ENCODE measurements around the gene IZUMO2. TPM values are rescaled to one million over a fixed set of nuclear protein-coding genes. Genes with fewer than 3 reads are reported as not detected.

IZUMO2 gene
- total RNA-seq, 2 experiments from 2014 or later: not detected

GRCh38 chr19:50178859-50179537 is 15.9 kb upstream of the IZUMO2 start:
- H3K4me1 Mint-ChIP-seq: no peaks in the 10 kb centered on the region
- CTCF ChIA-PET: no interaction called here

GRCh38 chr19:50178320-50178719 is 15.2 kb upstream of the IZUMO2 start:
- H3K9me3 Mint-ChIP-seq (ENCODE audit: low read depth): no peaks in the 10 kb centered on the region
- no peaks in the 10 kb centered on the region for H3K4me1 Mint-ChIP-seq
- ChIA-PET CTCF (no interaction called here), POLR2A (no interaction called here)
- no peaks in the 10 kb centered on the region for H3K36me3 Mint-ChIP-seq (ENCODE audit: low read depth)
- ATAC-seq (no peak), DNase-seq (no peak)
- intact Hi-C loops (cut with DNase I, micrococcal nuclease): no loop called here
- H3K27ac Mint-ChIP-seq: no peak overlapping the region
- H3K4me3 Mint-ChIP-seq: no peak overlapping the region
- peaks cover 17% of the 10 kb centered on the region for H3K27me3 Mint-ChIP-seq

More at GRCh38 chr19:50178859-50179537, 15.9 kb upstream of the IZUMO2 start:
- no peaks in the 10 kb centered on the region for H3K36me3 Mint-ChIP-seq (ENCODE audit: low read depth)
- H3K4me3 Mint-ChIP-seq: no peak overlapping the region
- H3K27me3 Mint-ChIP-seq: peaks cover 15% of the 10 kb centered on the region
- H3K27ac Mint-ChIP-seq: no peak overlapping the region
- POLR2A ChIA-PET: no interaction called here
- DNase-seq: no peak
- no peaks in the 10 kb centered on the region for H3K9me3 Mint-ChIP-seq (ENCODE audit: low read depth)
- no peak for ATAC-seq
- intact Hi-C loops (cut with DNase I, micrococcal nuclease): no loop called here

GRCh38 chr19:50176775-50177174 is 13.7 kb upstream of the IZUMO2 start:
- POLR2A ChIA-PET: no interaction called here
- H3K27ac Mint-ChIP-seq: no peak overlapping the region
- CTCF ChIA-PET: interaction anchor here (0.6 kb wide), 1 partner anchor 32 kb away, joined by 4 read pairs; no protein-coding TSS in a partner anchor
- H3K4me3 Mint-ChIP-seq: no peak overlapping the region
- no peaks in the 10 kb centered on the region for H3K9me3 Mint-ChIP-seq (ENCODE audit: low read depth)
- intact Hi-C loops (cut with DNase I, micrococcal nuclease): no loop called here
- H3K4me1 Mint-ChIP-seq: no peaks in the 10 kb centered on the region
- peaks cover 21% of the 10 kb centered on the region for H3K27me3 Mint-ChIP-seq
- no peaks in the 10 kb centered on the region for H3K36me3 Mint-ChIP-seq (ENCODE audit: low read depth)
- no peak for DNase-seq
- no peak for ATAC-seq

GRCh38 chr19:50175924-50176323 is 12.8 kb upstream of the IZUMO2 start:
- ChIA-PET CTCF (no interaction called here), POLR2A (no interaction called here)
- no peak for ATAC-seq
- H3K36me3 Mint-ChIP-seq (ENCODE audit: low read depth): no peaks in the 10 kb centered on the region
- no peaks in the 10 kb centered on the region for H3K9me3 Mint-ChIP-seq (ENCODE audit: low read depth)
- no peak overlapping the region for H3K4me3 Mint-ChIP-seq
- peaks cover 18% of the 10 kb centered on the region for H3K27me3 Mint-ChIP-seq
- DNase-seq: no peak
- no peak overlapping the region for H3K27ac Mint-ChIP-seq
- intact Hi-C loops (cut with DNase I, micrococcal nuclease): no loop called here
- H3K4me1 Mint-ChIP-seq: no peaks in the 10 kb centered on the region

GRCh38 chr19:50174100-50174793 is 11.2 kb upstream of the IZUMO2 start:
- Mint-ChIP-seq H3K4me3 (no peak overlapping the region), H3K36me3 (ENCODE audit: low read depth) (no peaks in the 10 kb centered on the region), H3K9me3 (ENCODE audit: low read depth) (no peaks in the 10 kb centered on the region), H3K27me3 (peaks cover 16% of the 10 kb centered on the region), H3K27ac (no peak overlapping the region), H3K4me1 (no peaks in the 10 kb centered on the region)
- intact Hi-C loops (cut with DNase I, micrococcal nuclease): no loop called here
- ChIA-PET CTCF (no interaction called here), POLR2A (no interaction called here)
- no peak for DNase-seq
- no peak for ATAC-seq

- intact Hi-C loops (cut with DNase I, micrococcal nuclease): no loop called here
- H3K4me1 Mint-ChIP-seq: no peaks in the 10 kb centered on the region
- no peak overlapping the region for H3K27ac Mint-ChIP-seq
- no peaks in the 10 kb centered on the region for H3K36me3 Mint-ChIP-seq (ENCODE audit: low read depth)
- CTCF ChIA-PET: interaction anchor here (0.7 kb wide), 1 partner anchor 110 kb away, joined by 4 read pairs; no protein-coding TSS in a partner anchor
- POLR2A ChIA-PET: no interaction called here
- peaks cover 19% of the 10 kb centered on the region for H3K27me3 Mint-ChIP-seq
- H3K9me3 Mint-ChIP-seq (ENCODE audit: low read depth): no peaks in the 10 kb centered on the region
- ATAC-seq (peak; percentile 42), DNase-seq (peak; percentile 10)
- no peak overlapping the region for H3K4me3 Mint-ChIP-seq
Measured at GRCh38 chr19:50173127-50173526, 10.0 kb upstream of the IZUMO2 start.

GRCh38 chr19:50172726-50173125 is 9.6 kb upstream of the IZUMO2 start:
- ATAC-seq (no peak), DNase-seq (no peak)
- peaks cover 19% of the 10 kb centered on the region for H3K27me3 Mint-ChIP-seq
- intact Hi-C loops (cut with DNase I, micrococcal nuclease): no loop called here
- ChIA-PET CTCF (interaction anchor here (0.7 to 1.2 kb wide), 2 partner anchors 85 to 110 kb away, joined by 4 read pairs; no protein-coding TSS in a partner anchor), POLR2A (no interaction called here)
- H3K27ac Mint-ChIP-seq: no peak overlapping the region
- no peaks in the 10 kb centered on the region for H3K9me3 Mint-ChIP-seq (ENCODE audit: low read depth)
- no peaks in the 10 kb centered on the region for H3K4me1 Mint-ChIP-seq
- H3K36me3 Mint-ChIP-seq (ENCODE audit: low read depth): no peaks in the 10 kb centered on the region
- H3K4me3 Mint-ChIP-seq: no peak overlapping the region

GRCh38 chr19:50171752-50172151 is 8.7 kb upstream of the IZUMO2 start:
- POLR2A ChIA-PET: no interaction called here
- CTCF ChIA-PET: interaction anchor here (1.2 kb wide), 1 partner anchor 86 kb away, joined by 4 read pairs; no protein-coding TSS in a partner anchor
- H3K27ac Mint-ChIP-seq: no peak overlapping the region
- ATAC-seq: no peak
- H3K9me3 Mint-ChIP-seq (ENCODE audit: low read depth): no peaks in the 10 kb centered on the region
- H3K4me3 Mint-ChIP-seq: no peak overlapping the region
- H3K27me3 Mint-ChIP-seq: peaks cover 22% of the 10 kb centered on the region
- intact Hi-C loops (cut with DNase I, micrococcal nuclease): no loop called here
- H3K4me1 Mint-ChIP-seq: no peaks in the 10 kb centered on the region
- H3K36me3 Mint-ChIP-seq (ENCODE audit: low read depth): no peaks in the 10 kb centered on the region
- DNase-seq: no peak

- DNase-seq (no peak), ATAC-seq (no peak)
- intact Hi-C loops (cut with DNase I, micrococcal nuclease): no loop called here
- no peaks in the 10 kb centered on the region for H3K36me3 Mint-ChIP-seq (ENCODE audit: low read depth)
- ChIA-PET CTCF (no interaction called here), POLR2A (no interaction called here)
- H3K4me1 Mint-ChIP-seq: no peaks in the 10 kb centered on the region
- H3K4me3 Mint-ChIP-seq: no peak overlapping the region
- peaks cover 16% of the 10 kb centered on the region for H3K27me3 Mint-ChIP-seq
- no peak overlapping the region for H3K27ac Mint-ChIP-seq
- H3K9me3 Mint-ChIP-seq (ENCODE audit: low read depth): no peaks in the 10 kb centered on the region
Measured at GRCh38 chr19:50167314-50167721, 4.2 kb upstream of the IZUMO2 start.

- CTCF ChIA-PET: interaction anchor here (0.6 kb wide), 1 partner anchor 745 kb away, joined by 3 read pairs; no protein-coding TSS in a partner anchor
- intact Hi-C loops (cut with DNase I, micrococcal nuclease): no loop called here
- Mint-ChIP-seq H3K4me3 (no peak overlapping the region), H3K27me3 (peaks cover 20% of the 10 kb centered on the region), H3K9me3 (ENCODE audit: low read depth) (peaks cover 9% of the 10 kb centered on the region), H3K4me1 (no peaks in the 10 kb centered on the region), H3K36me3 (ENCODE audit: low read depth) (no peaks in the 10 kb centered on the region), H3K27ac (no peak overlapping the region)
- ATAC-seq (no peak), DNase-seq (no peak)
- POLR2A ChIA-PET: no interaction called here
Measured at GRCh38 chr19:50159078-50159477, 4.0 kb downstream of the IZUMO2 start.

GRCh38 chr19:50158577-50158976 is 4.5 kb downstream of the IZUMO2 start:
- DNase-seq (no peak), ATAC-seq (no peak)
- ChIA-PET CTCF (no interaction called here), POLR2A (no interaction called here)
- intact Hi-C loops (cut with DNase I, micrococcal nuclease): no loop called here
- H3K4me3 Mint-ChIP-seq: no peak overlapping the region
- peaks cover 9% of the 10 kb centered on the region for H3K9me3 Mint-ChIP-seq (ENCODE audit: low read depth)
- H3K36me3 Mint-ChIP-seq (ENCODE audit: low read depth): no peaks in the 10 kb centered on the region
- H3K27me3 Mint-ChIP-seq: peaks cover 20% of the 10 kb centered on the region
- H3K27ac Mint-ChIP-seq: no peak overlapping the region
- no peaks in the 10 kb centered on the region for H3K4me1 Mint-ChIP-seq

- peaks cover 20% of the 10 kb centered on the region for H3K27me3 Mint-ChIP-seq
- H3K4me1 Mint-ChIP-seq: no peaks in the 10 kb centered on the region
- no peak overlapping the region for H3K4me3 Mint-ChIP-seq
- no peaks in the 10 kb centered on the region for H3K36me3 Mint-ChIP-seq (ENCODE audit: low read depth)
- peak; percentile 22 for DNase-seq
- no peak overlapping the region for H3K27ac Mint-ChIP-seq
- H3K9me3 Mint-ChIP-seq (ENCODE audit: low read depth): peaks cover 9% of the 10 kb centered on the region
- POLR2A ChIA-PET: no interaction called here
- intact Hi-C loops (cut with DNase I, micrococcal nuclease): no loop called here
- CTCF ChIA-PET: no interaction called here
- ATAC-seq: no peak
Measured at GRCh38 chr19:50155520-50156109, 7.5 kb downstream of the IZUMO2 start.

Measured in activated CD4-positive, alpha-beta T cell treated with anti-CD3 and anti-CD28 coated beads for 36 hours (primary cell).